Stimulated activated CD8-positive, alpha-beta memory T cell treated with anti-CD3 and anti-CD28 coated beads, Interleukin-2, amount 100 ng/mL, for 48 hours (primary cell): Measurements from ENCODE around the gene PRSS8.
"Not testable (repeated sequence)": the region's sequence is repeated elsewhere in the genome, so short reads cannot be mapped to it uniquely, and the experiment has no call there.

ENCODE experiments used
- DNase-seq, 2 donors: peaks; one replicate each; pipeline ENCODE4 v3.0.0-alpha.2; 2020; ENCODE audit warnings: low read depth in 2 of 2

PRSS8 gene

DNA sequence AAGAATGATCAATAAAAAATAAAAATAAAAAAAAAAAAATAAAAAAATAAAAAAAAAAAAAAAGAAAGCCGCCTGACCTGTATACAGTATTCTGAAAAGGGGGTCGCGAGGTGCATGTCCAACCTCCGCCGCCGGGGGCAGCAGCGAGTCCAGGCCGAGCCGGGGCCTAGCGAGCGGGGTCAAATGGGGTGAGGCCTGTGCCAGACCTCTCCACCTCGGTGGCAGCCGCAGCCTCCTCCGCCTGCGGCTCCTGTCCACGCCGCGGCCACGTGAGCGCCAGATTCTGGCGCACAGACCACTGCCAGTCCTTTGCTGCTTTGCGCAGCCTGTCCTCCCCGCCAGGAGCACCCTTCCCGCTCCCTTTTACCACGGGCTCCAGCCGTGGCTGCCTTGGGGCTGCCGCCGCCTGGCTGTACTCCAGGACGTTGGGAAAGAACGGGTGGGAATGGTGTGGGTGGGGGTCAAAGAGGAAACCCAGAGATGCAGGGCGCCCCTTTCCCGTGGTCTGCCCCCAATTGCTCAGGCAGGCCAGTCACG lies 29.8 kb downstream of the PRSS8 start:
- DNase-seq, result peak; percentile 82 to 88

DNA sequence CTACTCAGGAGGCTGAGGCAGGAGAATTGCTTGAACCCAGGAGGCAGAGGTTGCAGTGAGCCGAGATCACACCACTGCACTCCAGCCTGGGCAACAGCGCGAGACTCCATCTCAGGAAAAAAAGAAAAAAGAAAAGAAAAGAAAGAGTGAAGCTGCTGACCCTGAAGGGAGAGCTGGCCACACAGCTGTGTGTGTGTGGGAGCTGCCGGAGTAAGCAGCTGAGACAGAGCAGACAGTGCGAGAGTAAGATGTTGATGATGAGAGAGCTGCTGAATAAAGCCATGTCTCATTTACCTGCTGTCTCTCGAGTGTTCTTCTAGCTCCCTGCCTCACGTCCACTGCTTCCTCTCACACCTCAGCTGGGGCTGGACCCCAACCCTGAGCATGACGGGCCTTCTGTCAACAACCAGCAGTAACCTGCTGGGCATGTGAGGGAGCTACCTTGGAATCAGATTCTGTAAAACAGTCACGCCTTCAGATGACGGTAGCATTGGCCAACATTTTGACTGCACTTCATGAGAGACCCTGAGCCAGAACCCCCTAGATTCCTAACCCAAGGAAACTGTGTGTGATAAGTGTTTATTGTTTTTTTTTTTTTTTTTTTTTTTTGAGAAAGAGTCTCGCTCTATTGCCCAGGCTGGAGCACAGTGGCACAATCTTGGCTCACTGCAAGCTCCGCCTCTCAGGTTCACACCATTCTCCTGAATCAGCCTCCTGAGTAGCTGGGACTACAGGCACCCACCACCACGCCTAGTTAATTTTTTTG lies 34.5 kb downstream of the PRSS8 start:
- DNase-seq, result not testable (repeated sequence)

- no peak for DNase-seq
Measured at GRCh38 chr16:31099860-31100638, 35.5 kb downstream of the PRSS8 start.

- peak; percentile 77 to 84 for DNase-seq
Measured at GRCh38 chr16:31094424-31095120, 41.0 kb downstream of the PRSS8 start, which contains the start of gene VKORC1. Gene VKORC1 (minus strand): TSS chr16:31094797. CDS start chr16:31094729, 68 bp downstream.

GRCh38 chr16:31094088-31094423 lies 41.5 kb downstream of the PRSS8 start:
- no peak for DNase-seq

DNA sequence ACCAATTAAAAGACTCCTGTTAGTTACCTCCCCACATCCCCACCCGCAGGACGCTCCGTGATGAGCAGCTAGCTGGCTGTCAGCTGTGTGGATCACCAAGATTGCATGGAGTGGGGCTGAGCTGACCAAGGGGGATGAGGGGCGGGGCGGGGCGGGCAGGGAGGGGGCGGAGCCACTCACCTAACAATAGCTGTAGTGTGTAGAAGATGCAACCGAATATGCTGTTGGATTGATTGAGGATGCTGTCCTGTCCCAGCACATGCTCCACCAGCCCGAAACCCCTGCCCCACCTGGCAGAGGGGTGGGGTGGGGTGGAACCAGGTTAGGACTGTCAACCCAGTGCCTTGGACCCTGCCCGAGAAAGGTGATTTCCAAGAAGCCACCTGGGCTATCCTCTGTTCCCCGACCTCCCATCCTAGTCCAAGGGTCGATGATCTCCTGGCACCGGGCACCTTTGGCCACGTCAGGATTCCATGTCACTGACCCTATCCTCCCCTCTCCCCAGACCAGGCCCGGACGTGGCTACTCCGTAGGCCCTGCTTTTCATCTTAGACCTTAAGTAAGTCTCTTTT lies 42.3 kb downstream of the PRSS8 start:
- DNase-seq, result no peak

DNA sequence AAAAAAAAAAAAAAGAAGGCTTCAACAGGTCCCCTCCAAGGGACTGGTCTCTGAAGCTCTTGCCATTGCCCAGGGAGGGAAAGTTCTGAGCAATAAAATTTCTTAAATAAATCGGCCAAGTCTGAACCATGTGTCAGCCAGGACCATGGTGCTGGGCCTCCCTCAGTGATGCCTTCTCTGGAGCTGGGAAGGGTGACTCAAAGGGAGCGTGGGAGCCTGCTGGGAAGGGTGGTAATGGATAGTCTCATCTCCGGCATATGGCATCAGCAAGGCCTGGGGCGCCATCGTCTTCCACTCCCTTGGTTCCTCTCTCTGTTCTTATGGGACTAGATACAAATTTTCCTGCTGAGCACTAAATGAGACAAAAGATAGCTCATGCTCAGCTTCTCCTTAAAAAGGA lies 43.2 kb downstream of the PRSS8 start:
- DNase-seq, result no peak

- DNase-seq, result no peak
Measured at GRCh38 chr16:31090540-31090939, 45.0 kb downstream of the PRSS8 start.

- no peak for DNase-seq
Measured at GRCh38 chr16:31089199-31089598, 46.3 kb downstream of the PRSS8 start.

DNA sequence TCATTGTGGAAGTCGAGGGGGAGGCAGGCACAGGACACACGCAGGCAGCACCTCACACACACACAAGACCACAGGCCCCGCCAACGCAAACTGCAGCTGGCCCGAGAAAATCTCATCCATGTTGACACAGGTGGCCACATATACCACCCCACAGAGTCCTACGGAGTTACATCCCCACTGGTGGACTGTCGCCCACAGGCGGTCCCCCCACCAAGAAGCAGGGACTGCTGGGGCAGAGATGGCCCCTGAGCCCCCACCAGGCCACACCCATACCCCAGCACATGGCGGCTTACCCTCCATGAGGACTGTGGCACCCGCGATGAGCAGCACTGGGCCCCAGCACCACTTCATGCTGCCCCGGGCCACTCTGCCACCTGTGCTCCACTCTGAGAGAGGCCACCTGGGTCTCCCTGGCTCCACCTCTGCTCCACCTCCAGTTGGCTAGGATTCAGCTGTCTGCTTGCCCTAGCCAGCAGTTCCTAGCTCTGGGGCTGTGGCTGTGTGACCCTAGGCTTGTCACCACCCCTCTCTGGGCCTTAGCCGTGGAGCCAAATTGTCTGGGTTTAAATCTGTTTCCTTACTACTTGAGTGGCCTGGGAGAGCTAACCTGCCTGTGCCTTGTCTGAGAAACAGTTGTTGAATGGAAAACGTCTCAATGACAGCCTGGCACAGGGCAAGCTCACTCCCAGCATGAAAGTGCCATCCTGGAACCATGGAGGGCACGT lies 46.9 kb downstream of the PRSS8 start, which contains the start of gene PRSS53:
TSS of gene PRSS53 (minus strand) at position 485 of the 725 bp plus-strand sequence. CDS start at position 351, 134 bp downstream.
- DNase-seq, result no peak

GRCh38 chr16:31087971-31088370 lies 47.6 kb downstream of the PRSS8 start:
- DNase-seq, result no peak

DNA sequence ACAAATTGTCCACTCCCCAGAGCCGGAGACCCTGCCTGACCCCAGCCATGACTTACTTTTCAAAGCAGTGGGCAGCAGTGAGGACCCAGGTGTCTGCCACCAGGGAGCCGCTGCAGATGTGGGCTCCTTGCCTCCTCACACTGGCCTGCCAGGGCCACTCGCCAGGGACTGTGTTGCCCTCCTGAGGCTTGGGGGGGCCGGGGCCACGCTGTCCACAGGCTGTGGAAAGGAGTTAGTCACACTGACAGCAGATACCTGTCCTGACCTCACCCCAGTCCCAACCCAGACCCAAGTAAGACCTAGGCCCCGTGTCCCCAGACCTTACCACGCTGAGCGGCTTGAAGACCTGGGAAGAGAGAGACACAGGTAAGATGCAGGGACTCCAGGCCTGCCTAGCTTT lies 48.0 kb downstream of the PRSS8 start:
- DNase-seq, result no peak

DNA sequence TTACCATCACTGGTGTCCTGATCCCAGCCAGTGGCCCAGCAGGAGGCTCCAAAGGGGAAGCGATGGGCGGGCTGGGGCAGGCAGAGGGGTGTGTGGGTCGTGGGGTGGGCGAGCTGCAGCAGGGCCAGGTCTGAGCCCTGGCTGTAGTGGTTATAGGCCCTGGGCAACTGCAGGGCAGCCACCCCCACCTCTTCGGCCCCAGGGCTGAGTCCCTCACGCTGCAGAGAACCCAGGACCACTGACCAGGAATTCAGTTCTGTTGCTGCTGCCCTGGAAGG lies 49.0 kb downstream of the PRSS8 start:
- DNase-seq, result no peak

GRCh38 chr16:31085873-31086628 lies 49.5 kb downstream of the PRSS8 start:
- DNase-seq, result no peak

DNA sequence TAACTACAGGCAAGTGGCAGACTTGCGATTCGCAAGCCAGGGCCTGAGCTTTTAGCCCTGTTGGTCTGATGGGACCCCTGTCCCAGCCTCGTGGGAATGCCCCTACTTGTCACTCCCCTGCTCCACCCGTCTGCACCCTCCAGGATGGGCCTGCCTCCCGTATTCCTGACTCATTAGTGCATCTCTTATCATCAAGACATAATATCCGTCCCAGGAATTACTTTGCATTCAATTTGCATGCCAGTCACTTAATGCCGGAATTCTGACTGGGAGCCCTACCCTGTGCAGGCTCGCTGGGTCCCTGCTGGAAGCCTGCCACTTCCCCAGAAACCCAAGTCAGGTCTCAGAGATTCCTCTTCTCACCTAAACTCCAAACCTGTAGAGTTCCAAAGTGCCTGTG lies 50.1 kb downstream of the PRSS8 start:
- no peak for DNase-seq

- no peak for DNase-seq
Measured at GRCh38 chr16:31084584-31085302, 50.8 kb downstream of the PRSS8 start.

DNA sequence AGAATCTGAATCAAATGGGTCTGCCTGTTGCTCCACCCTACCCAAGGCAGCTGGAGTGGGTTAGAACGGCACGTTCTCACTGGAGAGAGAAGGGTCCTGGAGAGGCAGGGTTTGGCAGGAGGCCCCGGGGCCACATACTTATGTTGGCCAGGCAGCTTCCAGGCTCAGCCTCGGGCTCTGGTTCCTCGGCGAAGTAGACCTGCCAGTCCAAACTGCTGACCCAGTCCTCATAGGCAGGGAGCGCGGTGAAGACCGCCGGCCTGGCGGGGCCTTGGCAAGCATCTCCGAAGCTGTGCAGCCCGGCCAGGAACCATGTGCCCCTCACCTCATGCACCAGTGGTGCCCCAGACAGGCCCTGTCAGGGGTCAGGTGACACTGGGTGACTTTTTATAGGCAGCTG lies 51.5 kb downstream of the PRSS8 start:
- DNase-seq, result no peak

DNA sequence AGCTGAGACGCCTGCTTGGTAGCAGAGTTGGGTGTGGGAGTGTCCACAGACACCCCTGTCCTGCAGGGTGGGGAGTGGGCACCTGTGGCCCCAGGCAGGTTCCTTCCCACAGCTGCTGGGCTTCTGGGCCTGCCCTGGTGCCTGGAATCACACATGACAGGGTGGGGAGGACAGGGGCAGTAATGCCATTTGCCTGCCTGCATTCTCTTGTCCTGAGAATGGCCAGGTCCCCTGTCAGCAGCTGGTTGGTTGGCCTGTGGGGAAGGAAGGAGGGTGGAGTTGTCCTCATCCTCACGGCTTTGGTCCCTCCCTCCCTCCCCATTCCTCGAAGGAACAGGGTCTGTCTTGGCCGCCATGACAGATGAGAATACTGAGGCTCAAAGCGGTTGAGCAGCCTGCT lies 52.0 kb downstream of the PRSS8 start:
- DNase-seq, result no peak

GRCh38 chr16:31083081-31083480 lies 52.4 kb downstream of the PRSS8 start:
- DNase-seq, result no peak
